Right lobe of liver (tissue), 6 donors: Measurements from ENCODE around the gene FANCF. TPM values are rescaled to one million over a fixed set of nuclear protein-coding genes. Genes with fewer than 3 reads are reported as not detected.

ENCODE experiments used
- ATAC-seq, 4 donors: fragments of 200-7000 bp; cut with Tn5 transposase; one replicate each; pipeline ENCODE4 v1.9.1; 2020; ENCODE audit warnings: mild to moderate bottlenecking in 4 of 4, moderate library complexity in 4 of 4
- DNase-seq, 3 donors: peaks; one replicate each; pipeline ENCODE4 v3.0.0-alpha.2; 2020
- H3K27ac ChIP-seq, 3 donors: fragments of 200-600 bp; one replicate each; pipeline ENCODE4 v1.8.0; 2022
- H3K27me3 ChIP-seq, 2 donors: fragments of 200-600 bp; one replicate each; pipeline ENCODE4 v1.8.0; 2022
- H3K36me3 ChIP-seq, 4 donors: fragments of 200-600 bp; sonication (generic) in 1 of 4; one replicate each; pipeline versions ENCODE4 v1.5.1 to v1.8.0; 2017 to 2022; ENCODE audit warnings: control low read depth in 1 of 4
- H3K4me1 ChIP-seq, 4 donors: fragments of 200-600 bp; sonication (generic) in 1 of 4; one replicate each; pipeline versions ENCODE4 v1.5.1 to v1.8.0; 2017 to 2022; ENCODE audit warnings: control low read depth in 1 of 4
- H3K4me3 ChIP-seq, 3 donors: fragments of 200-600 bp; one replicate each; pipeline ENCODE4 v1.8.0; 2022
- H3K9me3 ChIP-seq, 4 donors: fragments of 200-600 bp; sonication (generic) in 1 of 4; one replicate each; pipeline versions ENCODE4 v1.5.1 to v1.8.0; 2017 to 2022; ENCODE audit warnings: control low read depth in 1 of 4
- CTCF ChIP-seq, 4 donors: fragments of 200-600 bp in 3 of 4; fragments of 450-650 bp in 1 of 4; IDR thresholded peaks; one replicate each; pipeline versions ENCODE4 v1.5.1 to v1.8.0; 2016 to 2022; ENCODE audit warnings: antibody characterized with exemption in 4 of 4, mild to moderate bottlenecking in 2 of 4
- POLR2A ChIP-seq: fragments of 450-650 bp; IDR thresholded peaks from one replicate; pipeline ENCODE4 v1.6.1; 2017; ENCODE audit warnings: antibody characterized with exemption, mild to moderate bottlenecking
- WGBS: methylation state at CpG from one replicate; pipeline ENCODE4 v1.1.6; 2018; ENCODE audit warnings: low coverage, low lambda C conversion rate; ENCODE audit not compliant: insufficient coverage; ENCODE audit errors: missing lambda C conversion rate; 5-methylcytosine and 5-hydroxymethylcytosine counted together
- intact Hi-C, 2 donors: fragments of 100-400 bp; cut with DNase I; formaldehyde crosslinking; loops; one replicate each; pipeline versions ENCODE4 v1.11.2 to v1.14.1; 2022
- total RNA-seq, 6 experiments: library from RNA; depleted of rRNA in 2 of 6; stranded (reverse); fragments of >200 nt in 2 of 6; fragmentation: NEBNext Ultra II Directional in 3 of 6; extraction: Animal tissue kit (Norgen Biotek cat#: 25700) in 3 of 6; gene quantifications; one replicate each; pipeline versions ENCODE4 v1.1.0 to v1.2.4, GENCODE V29; 2016 to 2023
- donor health status: DM: no; HTN: yes; CAD: no.
- donor health status: DM: no; HTN: no; CAD: no.
- donor health status: DM: no; HTN: no; CAD: no.
- donor health status: DM: no; HTN: yes; CAD: no.
- donor health status: DM: no; HTN: yes; CAD: no.

FANCF gene
- total RNA-seq, 6 experiments from 2014 or later, result 4.1 to 5.1 (median 4.6) TPM

- Histone ChIP-seq H3K4me1 (peaks cover 0 to 13% (median 4%) of the 10 kb centered on the region in 4 donors), H3K27me3 (no peaks in the 10 kb centered on the region), H3K27ac (no peak overlapping the region), H3K9me3 (no peaks in the 10 kb centered on the region), H3K4me3 (no peak overlapping the region), H3K36me3 (no peaks in the 10 kb centered on the region)
- no peak for DNase-seq
- TF ChIP-seq CTCF (IDR thresholded peaks at IDR 0.05), result no peak
- no peak for TF ChIP-seq POLR2A
- ATAC-seq, result no peak
- WGBS, result 100% methylated on average over 5 of the region's 6 CpGs
- intact Hi-C loops, result no loop called here
Observed at GRCh38 chr11:22627421-22627820, 1.8 kb upstream of the FANCF start.

GRCh38 chr11:22626573-22627239 is 1.1 kb upstream of the FANCF start:
- Histone ChIP-seq H3K9me3 (no peaks in the 10 kb centered on the region), H3K4me3 (peak overlapping the region; percentile 89 to 95 (median 93)), H3K4me1 (peaks cover 0 to 13% (median 4%) of the 10 kb centered on the region in 4 donors), H3K27ac (peak overlapping the region in 1 of 3 donors; percentile 83), H3K27me3 (no peaks in the 10 kb centered on the region), H3K36me3 (no peaks in the 10 kb centered on the region)
- no peak for TF ChIP-seq CTCF (IDR thresholded peaks at IDR 0.05)
- TF ChIP-seq POLR2A, result no peak
- 90% methylated on average over 14 of the region's 14 CpGs for WGBS
- intact Hi-C loops, result no loop called here
- DNase-seq (no peak), ATAC-seq (no peak)

GRCh38 chr11:22624742-22625447 is 728 bp downstream of the FANCF start:
- intact Hi-C loops, result no loop called here
- no peaks in the 10 kb centered on the region for H3K36me3 ChIP-seq
- WGBS, result 2% methylated on average over 18 of the region's 31 CpGs
- peak; percentile 72 to 77 (median 74) for ATAC-seq
- H3K27me3 ChIP-seq, result no peaks in the 10 kb centered on the region
- peak overlapping the region; percentile 83 to 88 (median 86) for H3K27ac ChIP-seq
- peak overlapping the region; percentile 89 to 95 (median 93) for H3K4me3 ChIP-seq
- peak; percentile 73 to 79 (median 74) for DNase-seq
- peaks cover 0 to 13% (median 4%) of the 10 kb centered on the region in 4 donors for H3K4me1 ChIP-seq
- no peaks in the 10 kb centered on the region for H3K9me3 ChIP-seq
- TF ChIP-seq CTCF (IDR thresholded peaks at IDR 0.05), result peak in 3 of 4 donors; percentile 38 to 51 (median 45)
- no peak for TF ChIP-seq POLR2A

DNA sequence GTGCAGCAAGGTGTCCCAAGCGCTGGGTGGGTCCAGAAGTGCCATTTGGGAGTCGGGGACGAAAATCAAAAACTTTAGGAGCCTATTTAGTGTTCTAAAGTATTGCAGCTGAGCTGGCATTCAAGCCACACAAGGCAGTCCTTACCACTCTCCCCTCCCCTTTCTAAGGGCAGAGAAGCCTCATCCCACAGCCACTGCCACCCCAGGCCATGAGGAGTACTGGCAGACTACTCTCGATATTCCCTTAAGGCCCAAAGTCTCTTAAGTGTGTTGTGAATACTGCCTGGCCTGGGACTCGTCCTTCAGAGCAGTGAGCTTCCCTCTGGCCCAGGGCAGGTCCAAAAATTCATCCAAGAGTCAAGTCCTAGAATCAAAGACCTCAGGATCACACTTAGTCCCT is 7.8 kb downstream of the FANCF start:
- intact Hi-C loops, result no loop called here
- no peaks in the 10 kb centered on the region for H3K27me3 ChIP-seq
- DNase-seq (no peak), ATAC-seq (no peak)
- TF ChIP-seq CTCF (IDR thresholded peaks at IDR 0.05) (no peak), POLR2A (no peak)
- no CpG with 5 or more reads among the region's 5 CpGs for WGBS
- no peaks in the 10 kb centered on the region for H3K9me3 ChIP-seq
- no peak overlapping the region for H3K4me3 ChIP-seq
- H3K27ac ChIP-seq, result no peak overlapping the region
- no peaks in the 10 kb centered on the region for H3K4me1 ChIP-seq
- H3K36me3 ChIP-seq, result no peaks in the 10 kb centered on the region
